ENCODE data around the gene MDP1.
A peak's percentile ranks its signal among the peaks of the same experiment; 100 is the strongest.
"Not testable (repeated sequence)": the region's sequence is repeated elsewhere in the genome, so short reads cannot be mapped to it uniquely, and the experiment has no call there.

MDP1 gene

DNA sequence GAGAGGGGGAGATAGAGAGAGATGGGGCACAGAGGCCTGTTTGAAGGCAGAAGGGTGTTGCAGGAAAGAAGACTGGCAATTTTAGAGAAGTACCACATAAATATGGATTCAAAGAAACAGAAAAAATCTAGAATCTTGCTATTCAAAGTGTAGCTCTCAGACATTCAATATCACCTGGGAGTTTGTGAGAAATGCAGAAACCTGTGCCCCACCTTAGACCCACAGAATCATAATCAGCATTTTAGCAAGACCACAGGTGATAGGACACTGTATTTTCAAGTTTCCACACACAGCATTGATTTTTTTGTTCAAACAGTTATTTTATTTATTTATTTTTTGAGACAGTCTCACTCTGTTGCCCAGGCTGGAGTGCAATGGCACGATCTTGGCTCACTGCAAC, 13.0 kb upstream of the MDP1 start:
- DNase-seq: no peak

DNA sequence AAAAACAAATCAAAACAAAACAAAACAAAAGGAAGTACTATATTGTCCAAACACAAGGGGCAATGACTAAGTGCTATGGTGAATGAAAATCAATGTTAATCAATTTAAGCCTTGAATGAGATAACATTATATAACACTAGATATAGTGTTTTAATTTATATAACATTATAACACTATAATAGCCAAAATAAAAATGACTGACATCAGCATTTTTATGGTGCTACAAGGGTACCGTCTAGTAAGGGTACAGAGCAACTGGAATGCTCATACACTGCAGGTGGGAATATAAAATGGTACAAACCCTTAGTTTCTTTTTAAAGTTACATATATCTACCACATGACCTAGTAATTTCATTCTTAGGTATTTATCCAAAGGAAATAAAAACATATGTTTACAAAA, 10.6 kb upstream of the MDP1 start:
- DNase-seq: no peak

DNA sequence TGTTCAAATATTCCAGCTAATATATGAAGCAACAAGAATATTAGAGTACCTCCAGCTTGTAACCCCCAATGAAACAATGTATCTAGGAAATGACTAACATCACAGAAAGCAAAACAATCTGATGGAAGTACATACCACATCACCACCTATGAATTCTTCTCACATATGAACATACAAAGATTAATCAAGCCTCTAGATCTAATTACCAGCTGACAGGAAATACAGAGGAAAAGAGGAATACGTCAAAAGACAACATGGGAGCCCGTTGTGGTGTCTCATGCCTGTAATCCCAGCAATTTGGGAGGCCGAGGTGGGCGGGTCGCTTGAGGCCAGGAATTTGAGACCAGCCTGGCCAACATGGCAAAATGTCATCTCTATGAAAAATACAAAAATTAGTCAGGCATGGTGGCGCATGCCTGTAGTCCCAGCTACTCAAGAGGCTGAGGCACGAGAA, 8.8 kb upstream of the MDP1 start:
- DNase-seq: no peak

DNA sequence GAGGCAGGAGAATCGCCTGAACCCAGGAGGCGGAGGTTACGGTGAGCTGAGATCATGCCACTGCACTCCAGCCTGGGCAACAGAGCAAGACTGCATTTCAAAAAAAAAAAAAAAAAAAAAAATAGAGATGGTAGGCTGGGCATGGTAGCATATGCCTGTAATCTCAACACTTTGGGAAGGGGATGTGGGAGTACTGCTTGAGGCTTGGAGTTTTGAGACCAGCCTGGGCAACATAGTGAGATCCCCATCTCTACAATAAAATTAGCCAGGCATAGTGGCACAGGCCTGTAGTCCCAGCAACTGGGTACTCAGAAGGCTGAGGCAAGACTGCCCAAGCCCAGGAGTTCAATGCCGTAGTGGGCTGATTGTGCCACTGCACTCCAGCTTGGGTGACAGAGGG, 7.1 kb upstream of the MDP1 start:
- not testable (repeated sequence) for DNase-seq

DNA sequence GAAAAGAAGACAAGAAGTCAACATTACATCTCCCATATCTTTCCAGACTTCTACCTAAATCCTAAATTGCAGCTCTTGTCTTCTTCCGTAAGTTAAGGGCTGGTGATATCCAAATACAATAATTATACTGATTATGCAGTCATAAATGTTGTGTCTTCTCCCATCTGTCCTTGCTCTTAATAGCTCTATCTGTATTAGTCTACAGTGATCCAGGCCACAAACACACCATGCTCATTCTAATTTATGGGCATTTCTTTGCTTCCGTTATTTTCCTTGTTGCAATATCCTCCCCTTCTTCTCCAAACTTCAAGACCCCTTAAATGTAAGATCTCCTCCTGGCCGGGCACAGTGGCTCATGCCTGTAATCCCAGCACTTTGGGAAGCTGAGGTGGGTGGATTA, 3.7 kb upstream of the MDP1 start:
- DNase-seq: no peak

DNA sequence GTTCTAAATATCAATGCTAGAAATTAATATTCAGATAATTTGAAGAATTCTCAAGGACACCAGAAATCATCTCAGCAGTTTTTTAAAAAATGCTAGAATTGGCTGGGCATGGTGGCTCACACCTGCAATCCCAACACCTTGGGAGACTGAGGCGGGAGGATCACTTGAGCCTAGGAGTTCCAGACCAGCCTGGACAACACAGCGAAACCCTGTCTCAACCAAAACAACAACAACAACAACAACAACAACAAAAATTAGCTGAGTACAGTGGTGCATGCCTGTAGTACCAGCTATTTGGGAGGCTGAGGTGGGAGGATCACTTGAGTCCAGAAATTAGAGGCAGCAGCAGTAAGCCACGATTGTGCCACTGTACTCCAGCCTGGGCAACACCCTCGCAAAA, 3.2 kb upstream of the MDP1 start:
- DNase-seq: no peak

DNA sequence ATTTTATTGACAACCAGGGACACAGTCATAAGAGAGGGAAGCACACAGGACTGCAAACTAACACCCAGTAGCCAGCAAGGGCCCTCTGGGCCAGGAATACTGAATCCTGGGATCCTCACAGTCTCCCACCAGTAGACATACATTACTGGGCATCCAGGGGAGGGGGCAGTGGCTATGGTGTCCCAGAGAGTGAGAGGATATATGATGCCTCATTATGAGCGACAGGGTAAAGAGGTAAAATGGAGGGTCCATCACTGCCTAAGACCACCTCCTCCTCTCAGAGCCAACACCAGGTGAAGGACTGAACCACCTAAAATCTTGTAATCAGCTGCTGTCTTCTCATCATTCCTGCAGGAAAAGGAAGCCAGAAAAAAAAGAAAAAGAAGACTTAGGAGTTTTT, 1.0 kb upstream of the MDP1 start:
- not testable (repeated sequence) for DNase-seq

DNA sequence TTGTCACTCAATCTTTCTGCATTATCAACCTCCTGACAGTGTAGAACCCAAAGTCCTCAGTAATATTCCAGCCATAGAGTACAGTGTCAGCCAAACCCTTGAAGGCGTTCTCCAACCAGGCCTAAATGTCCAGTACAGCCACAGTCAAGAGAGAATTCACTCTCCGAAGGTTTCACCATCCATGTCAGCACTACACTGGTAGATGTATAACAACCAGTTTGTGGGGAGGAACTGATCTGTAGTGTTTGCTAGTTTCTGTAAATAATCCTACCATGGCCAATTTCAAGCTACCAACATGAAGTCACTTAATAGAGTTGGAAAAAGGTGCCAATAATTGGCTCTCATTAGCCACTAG, 456 bp upstream of the MDP1 start:
- DNase-seq: no peak

DNA sequence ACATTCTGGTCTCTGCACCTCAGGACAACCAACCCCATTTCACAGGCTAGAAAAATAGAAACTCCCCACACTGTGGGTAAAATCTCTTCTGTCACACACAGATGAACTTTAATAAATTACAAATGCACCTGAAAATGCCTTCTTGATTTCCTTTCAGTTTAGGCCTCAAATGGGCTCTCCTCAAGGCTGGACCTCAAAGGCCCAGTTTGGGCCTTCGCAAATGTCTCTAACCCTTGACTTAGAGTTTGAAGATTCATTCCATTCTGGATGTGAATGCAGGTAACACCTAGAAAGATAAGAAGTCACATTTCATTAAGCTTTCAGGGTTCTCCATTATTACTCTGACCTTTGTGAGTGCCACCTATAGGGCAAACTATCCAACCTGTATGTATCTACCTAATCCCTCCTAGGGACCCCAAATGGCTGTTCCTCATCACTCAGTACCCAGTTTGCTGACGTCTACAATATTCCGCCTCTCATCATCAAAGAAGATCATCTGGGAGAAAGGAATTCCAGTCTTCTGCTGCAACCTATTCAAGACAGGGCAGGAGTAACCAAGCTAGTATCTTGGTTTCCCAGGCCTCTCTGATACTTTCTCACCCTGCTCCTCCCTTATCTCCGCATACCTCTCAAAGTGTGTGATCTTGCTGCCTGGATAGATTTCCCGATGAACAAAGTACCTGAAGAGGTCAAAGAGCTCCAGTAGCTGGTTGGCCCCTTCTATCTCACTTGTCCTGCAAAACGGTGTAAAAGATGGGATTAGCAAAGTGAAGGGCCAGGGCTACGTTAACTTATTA, 1.8 kb downstream of the MDP1 start:
- no peak for DNase-seq

DNA sequence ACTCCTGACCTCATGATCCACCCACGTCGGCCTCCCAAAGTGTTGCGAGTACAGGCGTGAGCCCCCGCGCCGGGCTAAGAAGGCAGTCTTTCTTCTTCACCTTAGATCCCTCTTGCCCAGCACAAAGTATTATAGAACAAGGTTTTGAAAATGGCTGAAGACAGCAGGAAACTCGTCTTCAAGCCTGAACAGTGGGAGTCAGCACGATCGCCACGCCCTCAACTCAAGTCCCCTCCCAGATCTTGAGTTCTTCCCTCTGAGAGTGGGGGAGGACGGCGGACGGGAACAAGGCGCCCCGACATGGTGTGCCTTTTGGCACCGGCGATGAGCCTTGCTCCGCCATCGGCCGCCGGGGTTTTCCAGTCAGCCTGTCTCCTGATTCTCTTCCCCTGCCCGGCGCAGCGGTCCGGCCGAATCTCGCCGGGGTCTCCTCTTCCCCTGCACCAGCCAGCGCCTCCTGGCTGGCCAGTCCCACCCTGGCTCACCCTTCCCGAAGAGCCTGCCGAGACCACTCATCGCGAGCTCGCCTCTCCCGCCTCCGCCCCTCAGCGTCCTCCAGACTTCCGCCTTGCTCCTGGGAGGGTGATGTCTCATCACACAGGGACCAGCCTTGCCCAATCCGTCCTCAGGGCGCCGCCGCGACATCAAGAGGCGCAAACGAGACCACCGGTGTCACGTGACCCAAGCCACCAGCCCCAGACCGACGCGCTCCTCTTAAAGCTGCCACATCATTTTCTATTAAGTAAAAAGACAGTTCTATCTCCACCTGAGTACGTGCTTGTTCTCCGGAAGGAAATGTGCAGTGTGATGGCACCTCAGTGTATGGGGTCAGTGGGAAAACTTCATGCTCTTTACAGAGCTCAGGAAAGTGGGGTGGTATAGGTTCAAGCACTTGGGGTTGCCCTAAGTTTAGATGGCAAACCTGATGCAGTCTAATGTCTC, 2.7 kb downstream of the MDP1 start, which contains the start of gene CHMP4A:
Gene CHMP4A (minus strand): TSS at position 565 of the 942 bp plus-strand sequence. CDS start 49 bp downstream, at position 516.
- peak; percentile 83 for DNase-seq

DNA sequence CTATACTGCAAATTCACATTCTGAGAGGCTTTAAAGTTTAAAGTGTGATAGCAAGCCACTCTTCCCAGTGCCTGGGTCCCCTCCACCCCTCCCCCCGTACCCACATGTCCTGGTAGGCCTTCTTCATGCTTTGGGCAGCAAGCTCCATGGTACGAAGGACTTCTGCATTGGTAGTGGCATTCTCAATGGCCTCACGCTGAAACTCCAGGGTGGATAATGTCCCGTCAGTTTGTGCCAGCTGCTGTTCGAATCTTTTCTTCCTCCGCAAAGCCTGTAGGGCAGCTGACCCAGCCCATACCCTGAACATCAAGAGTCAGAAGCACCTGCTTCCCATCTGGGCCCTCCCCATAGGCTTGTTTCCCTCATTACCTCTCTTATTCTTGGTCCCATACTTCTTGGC, 4.6 kb downstream of the MDP1 start:
- DNase-seq: no peak

DNA sequence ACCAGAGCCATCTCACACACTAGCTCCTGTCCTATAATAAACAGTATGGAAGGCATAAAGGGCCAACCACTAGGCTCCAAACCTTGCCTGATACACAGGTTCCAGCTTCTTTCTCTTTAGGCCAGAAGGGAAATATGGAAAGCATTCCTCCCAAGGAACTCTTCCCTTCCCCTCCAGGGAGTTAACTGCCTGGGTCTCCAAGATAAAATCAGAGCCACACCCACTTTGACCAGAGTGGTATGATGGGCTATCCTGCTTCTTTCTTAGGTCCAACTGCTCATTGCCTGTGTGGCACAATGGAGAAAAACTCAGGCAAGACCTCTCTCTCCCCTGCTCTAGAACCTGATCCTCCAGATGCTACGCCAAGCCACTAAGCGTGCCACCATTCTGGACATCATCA, 8.2 kb downstream of the MDP1 start:
- no peak for DNase-seq

DNA sequence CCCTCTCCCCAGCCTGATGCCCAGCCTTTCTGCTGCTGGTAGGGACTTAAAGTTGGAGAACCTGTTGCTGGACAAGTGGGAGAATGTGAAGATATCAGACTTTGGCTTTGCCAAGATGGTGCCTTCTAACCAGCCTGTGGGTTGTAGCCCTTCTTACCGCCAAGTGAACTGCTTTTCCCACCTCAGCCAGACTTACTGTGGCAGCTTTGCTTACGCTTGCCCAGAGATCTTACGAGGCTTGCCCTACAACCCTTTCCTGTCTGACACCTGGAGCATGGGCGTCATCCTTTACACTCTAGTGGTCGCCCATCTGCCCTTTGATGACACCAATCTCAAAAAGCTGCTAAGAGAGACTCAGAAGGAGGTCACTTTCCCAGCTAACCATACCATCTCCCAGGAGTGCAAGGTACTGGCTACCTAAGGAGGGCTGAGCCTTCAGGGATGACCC, 8.7 kb downstream of the MDP1 start:
- DNase-seq: no peak

DNA sequence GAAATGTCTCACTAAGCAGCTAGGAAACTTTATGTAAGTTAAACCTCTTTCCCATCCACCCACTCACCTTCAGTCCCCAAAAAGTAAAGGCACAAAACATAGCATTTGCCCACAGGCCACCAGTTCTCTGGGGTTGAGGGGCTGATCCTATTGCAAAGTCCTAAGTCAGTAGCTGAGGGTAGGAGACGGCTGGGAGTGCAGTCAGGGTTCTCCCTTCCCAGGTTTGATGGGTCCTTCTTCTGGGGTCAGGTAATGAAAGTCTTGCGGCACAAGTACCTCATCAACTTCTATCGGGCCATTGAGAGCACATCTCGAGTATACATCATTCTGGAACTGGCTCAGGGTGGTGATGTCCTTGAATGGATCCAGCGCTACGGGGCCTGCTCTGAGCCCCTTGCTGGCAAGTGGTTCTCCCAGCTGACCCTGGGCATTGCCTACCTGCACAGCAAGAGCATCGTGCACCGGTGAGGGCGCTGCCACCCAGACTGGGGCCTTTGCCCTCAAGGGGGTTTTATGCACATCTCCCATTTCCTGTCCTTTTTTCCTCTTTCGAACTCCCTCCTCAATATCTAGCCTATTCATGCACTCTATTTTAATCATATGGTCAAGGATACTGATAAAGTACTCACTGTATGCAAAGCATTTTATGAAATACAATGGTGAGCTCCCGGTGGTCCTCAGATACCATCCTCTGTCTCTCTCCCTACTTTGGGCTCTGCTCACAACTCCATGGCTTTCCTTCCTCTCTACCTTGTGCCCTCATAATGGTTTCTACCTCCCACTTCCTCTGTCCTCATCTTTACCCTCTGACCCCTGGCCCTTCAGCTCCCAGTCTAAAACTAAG, 9.4 kb downstream of the MDP1 start:
- no peak for DNase-seq

DNA sequence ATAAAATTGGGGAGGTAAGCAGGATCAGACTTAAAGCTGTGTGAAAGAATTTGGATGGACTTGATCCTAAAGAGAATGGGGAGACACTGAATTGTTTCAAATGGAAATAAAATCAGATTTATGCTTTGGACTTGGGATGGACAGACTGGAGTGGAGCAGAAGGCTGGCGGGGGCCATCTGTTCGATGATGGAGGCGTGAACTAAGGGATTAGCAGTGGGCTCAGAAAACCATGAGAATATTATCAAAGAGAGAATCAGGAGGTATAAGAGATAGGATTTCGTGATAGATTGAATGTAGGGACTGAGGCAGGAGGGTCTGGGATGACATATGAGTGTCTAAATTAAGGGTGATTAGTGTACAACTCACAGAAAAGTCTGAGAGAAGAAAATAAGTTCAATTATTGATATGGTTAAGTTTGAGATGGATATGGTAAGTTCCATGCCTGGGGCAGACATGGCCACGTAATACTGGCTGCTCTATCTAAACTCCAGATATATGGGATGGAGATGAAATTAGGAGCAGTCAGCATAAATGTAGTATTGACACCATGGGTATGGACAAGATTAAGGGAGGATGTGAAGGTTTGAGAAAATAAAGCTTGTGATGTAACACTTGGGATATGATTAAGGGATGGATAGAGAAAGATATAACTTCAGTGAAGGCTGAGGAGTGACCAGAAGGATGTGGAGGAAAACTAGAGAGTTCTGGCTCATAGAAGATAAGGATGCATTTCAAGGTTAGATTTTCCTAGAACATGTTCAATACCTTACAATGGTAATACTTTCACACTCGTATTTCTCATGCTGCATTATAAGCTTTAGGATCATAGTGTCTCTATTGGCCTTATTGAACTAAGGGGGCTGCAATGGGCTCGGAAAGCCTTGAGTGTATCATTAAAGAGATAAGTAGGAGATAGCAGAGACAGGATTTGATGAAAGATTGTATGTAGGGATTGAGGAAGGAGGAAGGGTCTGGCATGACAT, 11.4 kb downstream of the MDP1 start:
- no peak for DNase-seq

DNA sequence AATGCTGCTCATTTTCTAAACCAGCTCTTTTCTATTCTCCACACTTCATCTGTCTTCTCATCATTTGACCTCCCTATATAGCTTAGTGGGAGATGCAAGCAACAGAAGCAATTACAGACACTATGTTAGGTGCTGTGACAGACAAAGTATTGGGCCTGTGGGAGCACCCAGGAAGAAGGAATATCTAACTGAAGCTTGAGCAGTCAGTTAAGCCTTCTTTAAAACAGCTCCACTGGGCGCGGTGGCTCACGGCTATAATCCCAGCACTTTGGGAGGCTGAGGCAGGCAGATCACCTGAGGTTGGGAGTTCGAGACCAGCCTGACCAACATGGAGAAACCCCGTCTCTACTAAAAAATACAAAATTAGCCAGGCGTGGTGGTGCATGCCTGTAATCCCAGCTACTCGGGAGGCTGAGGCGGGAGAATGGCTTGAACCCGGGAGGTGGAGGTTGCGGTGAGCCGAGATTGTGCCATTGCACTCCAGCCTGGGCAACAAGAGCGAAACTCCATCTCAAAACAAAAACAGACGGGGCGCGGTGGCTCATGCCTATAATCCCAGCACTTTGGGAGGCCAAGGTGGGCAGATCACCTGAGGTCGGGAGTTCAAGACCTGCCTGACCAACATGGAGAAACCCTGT, 12.5 kb downstream of the MDP1 start:
- DNase-seq: not testable (repeated sequence)

DNA sequence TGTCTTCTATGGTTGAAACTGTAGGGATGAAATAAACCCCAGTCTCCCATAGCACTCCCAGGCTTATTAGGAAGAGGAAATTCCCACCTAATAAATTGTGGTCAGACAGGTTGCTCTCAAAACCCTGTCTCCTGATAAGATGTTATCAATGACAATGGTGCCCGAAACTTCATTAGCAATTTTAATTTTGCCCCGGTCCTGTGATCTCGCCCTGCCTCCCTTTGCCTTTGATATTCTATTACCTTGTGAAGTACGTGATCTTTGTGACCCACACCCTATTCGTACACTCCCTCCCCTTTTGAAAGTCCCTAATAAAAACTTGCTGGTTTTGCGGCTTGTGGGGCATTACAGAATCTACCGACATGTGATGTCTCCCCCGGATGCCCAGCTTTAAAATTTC, 13.3 kb downstream of the MDP1 start:
- not testable (repeated sequence) for DNase-seq

DNA sequence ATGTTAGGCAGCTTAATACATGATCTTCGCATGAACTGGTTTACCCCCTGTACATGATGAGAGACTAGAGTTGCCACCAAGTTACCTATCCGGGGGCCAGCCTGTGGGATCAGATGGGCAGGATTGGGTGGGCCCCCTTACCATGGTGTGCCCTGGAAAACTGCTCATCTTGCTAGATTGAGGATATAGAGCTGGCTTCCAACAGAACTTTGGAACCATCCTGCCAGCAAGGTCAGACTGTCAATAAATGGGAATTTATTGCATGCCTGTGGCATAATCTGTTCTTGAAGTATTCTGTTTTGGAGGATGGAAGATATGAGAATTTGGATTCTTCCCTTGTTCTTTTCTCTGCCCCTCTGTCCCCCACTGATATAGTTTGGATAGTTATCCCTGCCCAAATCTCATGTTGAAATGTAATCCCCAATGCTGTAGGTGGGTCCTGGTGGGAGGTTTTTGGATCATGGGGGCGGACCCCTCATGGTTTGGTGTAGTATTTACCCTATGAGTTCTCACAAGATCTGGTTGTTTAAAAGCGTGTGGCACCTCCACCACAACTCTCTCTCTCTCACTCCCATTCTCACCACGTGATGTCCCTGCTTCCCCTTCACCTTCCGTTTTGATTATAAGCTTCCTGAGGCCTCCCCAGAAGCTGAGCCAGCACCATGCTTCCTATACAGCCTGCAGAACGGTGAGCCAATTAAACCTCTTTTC, 16.9 kb downstream of the MDP1 start:
- no peak for DNase-seq

DNA sequence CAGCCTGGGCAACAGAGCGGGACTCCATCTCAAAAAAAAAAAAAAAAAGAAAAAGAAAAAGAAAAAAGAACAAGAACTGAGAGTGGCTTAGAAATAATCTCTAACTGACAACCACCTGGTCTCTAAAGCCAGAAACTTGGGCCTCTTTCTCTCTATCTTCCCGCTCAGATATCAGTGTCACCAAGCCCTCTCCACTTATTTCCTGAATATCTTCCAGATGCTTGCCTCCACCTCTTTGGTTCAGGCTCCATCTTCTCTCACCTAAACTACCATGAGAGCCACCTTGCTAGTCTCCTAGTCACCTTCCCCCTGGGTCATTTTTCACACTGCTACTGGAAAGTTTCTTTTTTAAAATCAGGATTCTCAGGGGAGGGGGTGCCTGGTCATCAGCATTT, 18.8 kb downstream of the MDP1 start:
- no peak for DNase-seq

All from NCI-H1436 treated with DMSO at 0.1 percent for 48 hours (cell line).